NK-92 (cell line): ENCODE measurements around the gene PITPNC1.
"Not testable (repeated sequence)": the region's sequence is repeated elsewhere in the genome, so short reads cannot be mapped to it uniquely, and the experiment has no call there.

Source experiments
- DNase-seq: peaks from one replicate; lab custom pipeline; 2025; ENCODE audit not compliant: unreplicated experiment; lab: John Stamatoyannopoulos, UW

The PITPNC1 gene

DNA sequence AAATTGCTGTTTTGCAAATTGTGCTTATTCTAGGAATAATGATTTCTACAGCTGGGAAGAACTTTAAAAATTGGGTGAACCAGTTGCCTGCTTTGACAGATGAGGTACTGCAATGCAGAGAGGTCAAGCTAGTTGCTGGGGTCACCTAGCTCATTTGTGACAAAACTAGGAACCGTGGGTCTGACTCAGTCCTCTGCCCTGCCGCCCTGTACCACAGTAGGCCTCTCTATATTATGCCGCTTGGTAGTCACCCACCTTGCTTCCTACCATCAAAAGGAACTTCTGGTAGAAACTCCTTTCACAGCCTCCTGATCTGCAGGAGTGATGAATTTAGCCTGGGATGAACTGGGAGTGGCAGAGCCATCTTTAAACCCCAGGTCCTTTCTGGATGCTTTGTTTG lies 105.7 kb downstream of the PITPNC1 start:
- no peak for DNase-seq

- no peak for DNase-seq
Observed at GRCh38 chr17:67484261-67484660, 107.2 kb downstream of the PITPNC1 start.

GRCh38 chr17:67485666-67486065 lies 108.6 kb downstream of the PITPNC1 start:
- DNase-seq = no peak

DNA sequence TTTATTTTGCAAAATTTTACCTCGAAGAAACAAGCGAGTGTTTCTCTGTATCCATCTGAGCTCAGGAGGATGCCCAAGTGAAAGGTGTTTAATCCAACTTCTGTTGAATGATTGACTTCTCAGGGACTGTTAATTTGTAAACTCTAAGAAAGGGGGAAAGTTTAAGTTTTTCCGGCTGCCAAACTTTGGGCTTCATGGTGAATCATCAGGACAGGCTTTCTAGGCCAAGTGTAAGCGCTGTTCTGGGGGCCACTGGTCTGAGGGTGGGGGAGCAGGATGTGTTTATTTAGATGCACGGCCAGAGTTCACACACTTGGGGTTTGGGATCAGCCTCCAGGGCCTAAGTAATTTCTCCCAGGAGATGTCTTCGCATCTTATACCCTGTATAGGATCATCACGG lies 110.4 kb downstream of the PITPNC1 start:
- DNase-seq = no peak

GRCh38 chr17:67488161-67488560 lies 111.1 kb downstream of the PITPNC1 start:
- DNase-seq = no peak

DNA sequence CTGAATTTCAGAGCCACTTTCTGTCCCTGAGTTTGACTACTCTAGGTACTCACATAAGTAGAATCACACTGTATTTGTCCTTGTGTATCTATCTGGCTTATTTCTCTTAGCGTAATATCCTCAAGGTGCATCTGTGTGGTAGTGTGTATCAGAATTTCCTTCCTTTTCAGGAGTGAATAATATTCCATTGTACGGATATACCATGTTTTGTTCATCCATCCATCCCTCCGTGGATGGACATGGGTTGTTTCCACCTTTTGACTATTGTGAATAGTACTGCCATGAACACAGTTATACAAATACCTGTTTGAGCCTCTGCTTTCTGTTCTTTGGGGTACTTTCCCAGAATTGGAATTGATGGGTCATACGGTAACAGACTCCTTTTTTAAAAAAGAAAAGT lies 111.7 kb downstream of the PITPNC1 start:
- DNase-seq = no peak

DNA sequence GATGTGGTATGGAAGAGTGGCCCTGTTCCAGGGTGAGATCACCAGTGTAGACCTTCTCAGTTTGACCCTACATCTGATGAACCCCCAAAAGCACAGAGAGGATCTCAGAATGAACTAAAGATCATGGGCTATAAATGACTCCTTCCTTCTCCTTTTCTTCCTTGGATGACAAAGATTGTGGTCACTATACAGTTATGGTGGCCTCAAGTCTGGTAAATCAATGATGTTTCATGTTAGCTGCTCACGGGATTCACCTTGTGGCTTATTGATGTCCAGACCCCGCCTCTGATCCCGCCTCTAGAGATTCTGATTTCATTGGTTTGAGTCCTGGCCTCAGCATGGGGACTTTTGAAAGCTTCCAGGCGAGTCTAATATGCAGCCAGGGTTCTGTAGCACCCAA lies 112.2 kb downstream of the PITPNC1 start:
- no peak for DNase-seq

DNA sequence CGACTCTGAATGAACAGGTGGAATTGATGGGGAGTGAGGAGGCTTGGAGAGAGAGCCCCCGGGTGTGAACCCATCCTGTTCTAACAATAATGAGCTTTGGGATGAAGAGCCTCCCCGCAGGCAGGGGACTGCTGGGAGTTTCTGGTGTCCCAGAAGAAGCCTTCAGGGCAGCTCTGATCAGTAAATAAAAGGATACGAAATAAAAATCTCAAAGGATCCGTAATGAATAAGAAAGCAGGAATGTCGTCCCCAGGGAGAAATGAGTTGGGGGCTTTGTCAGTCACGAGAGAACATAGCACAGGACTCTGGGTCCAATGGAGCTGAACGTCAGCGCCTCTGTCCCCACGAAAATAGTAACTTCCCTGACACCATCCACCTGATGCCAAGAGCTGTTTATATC lies 113.4 kb downstream of the PITPNC1 start:
- DNase-seq = no peak

- no peak for DNase-seq
Observed at GRCh38 chr17:67491009-67491680, 114.1 kb downstream of the PITPNC1 start.

- DNase-seq = no peak
Observed at GRCh38 chr17:67491681-67492024, 114.6 kb downstream of the PITPNC1 start.

GRCh38 chr17:67492251-67492740 lies 115.2 kb downstream of the PITPNC1 start:
- no peak for DNase-seq

GRCh38 chr17:67492824-67493517 lies 115.9 kb downstream of the PITPNC1 start:
- no peak for DNase-seq

- no peak for DNase-seq
Observed at GRCh38 chr17:67493812-67494211, 116.7 kb downstream of the PITPNC1 start.

GRCh38 chr17:67495534-67495933 lies 118.5 kb downstream of the PITPNC1 start:
- not testable (repeated sequence) for DNase-seq

- no peak for DNase-seq
Observed at GRCh38 chr17:67496286-67496685, 119.2 kb downstream of the PITPNC1 start.

DNA sequence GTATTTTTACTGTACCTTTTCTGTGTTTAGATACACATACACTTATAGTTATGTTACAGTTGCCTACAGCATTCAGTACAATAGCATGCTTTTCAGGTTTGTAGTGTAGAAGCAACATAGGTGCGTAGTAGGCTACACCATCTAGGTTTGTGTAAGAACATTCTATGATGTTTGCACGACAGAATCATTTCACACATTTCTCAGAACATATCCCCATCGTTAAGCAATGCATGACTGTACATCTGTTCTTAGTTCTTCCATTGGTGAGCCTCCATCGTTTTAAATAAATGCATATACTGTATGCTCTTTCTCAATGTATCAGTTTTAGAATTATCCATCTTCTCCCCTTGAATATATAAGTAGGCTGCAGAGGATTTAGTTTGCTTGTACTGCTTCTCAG lies 122.6 kb downstream of the PITPNC1 start:
- DNase-seq = no peak

GRCh38 chr17:67500261-67500660 lies 123.2 kb downstream of the PITPNC1 start:
- no peak for DNase-seq

GRCh38 chr17:67500677-67501300 lies 123.7 kb downstream of the PITPNC1 start:
- no peak for DNase-seq

DNA sequence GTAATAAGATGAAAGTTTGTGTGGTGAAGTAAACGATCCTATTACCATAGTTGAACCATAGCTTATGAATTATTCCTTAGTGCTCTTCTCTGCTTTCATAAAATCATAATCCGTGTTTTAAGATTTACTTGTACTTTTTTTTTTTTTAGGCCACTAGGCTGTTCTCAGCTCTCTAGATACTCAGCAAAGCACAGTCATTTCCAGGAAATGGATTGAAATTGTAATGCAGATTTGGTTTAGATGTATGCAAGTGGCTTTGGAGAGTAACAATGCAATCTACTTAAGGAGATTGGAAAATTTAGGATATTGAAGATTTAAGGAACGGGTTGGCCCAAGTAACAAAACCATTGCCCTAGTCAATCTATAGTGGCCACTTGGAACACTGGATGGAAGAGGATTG lies 125.1 kb downstream of the PITPNC1 start:
- no peak for DNase-seq

DNA sequence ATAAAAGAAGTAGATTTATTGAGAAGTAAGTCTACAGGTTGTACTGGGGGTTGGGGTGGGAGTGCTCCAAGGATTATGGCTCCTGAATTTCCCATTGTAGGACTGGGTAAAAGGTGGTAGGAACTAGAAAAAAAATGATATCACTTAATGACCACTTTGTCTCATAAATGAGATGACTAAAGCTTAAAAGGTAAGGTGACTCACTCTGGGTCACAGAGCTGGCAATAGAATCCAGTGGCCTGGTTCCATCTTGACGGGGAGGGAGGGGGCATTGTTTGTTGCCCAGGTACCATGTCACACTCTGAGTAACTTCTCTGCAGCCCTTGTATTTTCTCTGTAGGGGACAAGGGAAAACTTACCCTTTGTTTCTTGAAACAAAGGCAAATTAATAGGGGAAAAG lies 126.1 kb downstream of the PITPNC1 start:
- DNase-seq = no peak

DNA sequence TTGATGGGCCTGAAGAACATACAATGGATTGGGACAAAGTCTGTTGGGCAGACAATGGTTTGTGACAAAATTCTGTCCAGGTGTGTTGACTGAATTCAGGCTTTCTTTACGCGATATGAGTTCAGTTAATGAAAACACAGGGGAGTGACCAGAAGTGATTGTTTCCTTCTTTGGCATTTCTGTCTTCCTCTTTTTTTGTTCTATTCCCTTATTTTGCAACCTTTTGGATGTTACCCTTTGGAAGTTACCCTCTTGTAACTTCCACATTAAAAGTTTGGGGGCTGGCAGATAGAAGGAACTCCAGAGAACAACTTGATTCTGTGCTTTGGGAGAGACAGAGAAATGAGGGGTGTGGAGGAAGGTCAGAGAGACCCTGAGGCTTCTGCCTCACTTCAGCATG lies 126.7 kb downstream of the PITPNC1 start:
- DNase-seq = no peak

DNA sequence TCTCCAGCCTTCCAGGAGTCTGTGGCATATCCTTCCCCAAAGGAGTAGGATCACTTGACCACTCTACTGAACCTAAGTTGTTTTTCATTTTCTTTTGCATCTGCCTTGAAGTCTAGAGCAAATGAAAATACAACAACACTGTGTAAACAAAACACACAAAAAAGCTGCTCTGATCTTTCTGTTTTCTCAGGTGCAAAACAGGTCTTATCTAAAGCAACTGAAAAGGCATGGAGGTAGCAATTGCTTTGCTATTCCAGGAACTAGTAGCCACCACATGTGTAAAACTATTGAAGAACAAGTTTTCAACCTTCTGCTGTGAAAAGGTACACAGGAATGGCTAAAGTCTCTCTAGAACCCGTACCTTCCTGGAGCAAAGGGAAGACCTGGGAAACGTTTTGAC lies 127.1 kb downstream of the PITPNC1 start:
- no peak for DNase-seq
